Large intestine (tissue), 3 donors: Measurements from ENCODE around the gene ZNF222. TPM values are rescaled to one million over a fixed set of nuclear protein-coding genes. Genes with fewer than 3 reads are reported as not detected.

Experiments
- DNase-seq, 2 donors: peaks; one replicate each; pipeline versions ENCODE4 v3.0.0 to v3.0.0-alpha.2; 2013
- H3K27ac ChIP-seq: one replicate; pipeline ENCODE4 v1.5.1; 2013; ENCODE audit warnings: low read length
- H3K27me3 ChIP-seq: 2 replicates; pipeline ENCODE4 v1.6.1; 2013; ENCODE audit warnings: low read length; ENCODE audit not compliant: control insufficient read depth, insufficient read depth
- H3K36me3 ChIP-seq: 2 replicates; pipeline ENCODE4 v1.6.1; 2013; ENCODE audit warnings: low read length; ENCODE audit not compliant: control insufficient read depth, insufficient read depth
- H3K4me1 ChIP-seq: one replicate; pipeline ENCODE4 v1.6.1; 2013; ENCODE audit warnings: low read length; ENCODE audit not compliant: control insufficient read depth, insufficient read depth
- H3K4me3 ChIP-seq: one replicate; pipeline ENCODE4 v1.5.1; 2013; ENCODE audit warnings: low read length
- H3K9me3 ChIP-seq: one replicate; pipeline ENCODE4 v1.6.1; 2013; ENCODE audit warnings: mild to moderate bottlenecking, low read depth, low read length, moderate library complexity; ENCODE audit not compliant: control insufficient read depth
- WGBS: methylation state at CpG from one replicate; pipeline ENCODE4 v1.1.5; 2013; ENCODE audit warnings: low lambda C conversion rate; ENCODE audit not compliant: insufficient coverage; 5-methylcytosine and 5-hydroxymethylcytosine counted together
- polyA plus RNA-seq: library from polyadenylated mRNA; unstranded; fragments of 120-200 nt; gene quantifications from one replicate; pipeline ENCODE4 v1.2.1, GENCODE V29; 2013

Gene ZNF222
- polyA plus RNA-seq, 1 donor: 6.7 TPM

DNA sequence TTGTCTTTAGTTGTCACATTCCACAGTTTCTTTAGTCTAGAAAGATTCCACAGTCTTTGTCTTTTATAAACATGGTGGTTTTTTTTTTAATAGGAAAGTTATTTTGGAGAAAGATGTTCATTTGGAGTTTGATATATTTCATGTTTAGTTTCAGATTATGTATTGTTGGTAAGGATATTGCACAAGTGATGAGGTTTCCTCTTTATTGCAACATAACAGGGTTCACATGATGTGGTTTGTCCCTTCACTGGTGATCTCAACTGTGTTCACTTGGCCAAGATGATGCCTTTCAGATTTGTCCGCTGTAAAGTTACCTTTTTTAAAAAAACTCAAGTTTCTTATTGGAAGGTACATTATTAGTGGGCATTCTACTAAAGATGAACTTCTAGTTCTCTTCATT lies 19.2 kb upstream of the ZNF222 start:
- H3K36me3 ChIP-seq: peaks cover 37% of the 10 kb centered on the region
- DNase-seq: no peak
- H3K4me1 ChIP-seq: peaks cover 3% of the 10 kb centered on the region
- H3K4me3 ChIP-seq: no peak overlapping the region
- no peak overlapping the region for H3K27ac ChIP-seq
- no peaks in the 10 kb centered on the region for H3K27me3 ChIP-seq
- peaks cover 10% of the 10 kb centered on the region for H3K9me3 ChIP-seq
- WGBS: no CpG with 5 or more reads among the region's 1 CpG

DNA sequence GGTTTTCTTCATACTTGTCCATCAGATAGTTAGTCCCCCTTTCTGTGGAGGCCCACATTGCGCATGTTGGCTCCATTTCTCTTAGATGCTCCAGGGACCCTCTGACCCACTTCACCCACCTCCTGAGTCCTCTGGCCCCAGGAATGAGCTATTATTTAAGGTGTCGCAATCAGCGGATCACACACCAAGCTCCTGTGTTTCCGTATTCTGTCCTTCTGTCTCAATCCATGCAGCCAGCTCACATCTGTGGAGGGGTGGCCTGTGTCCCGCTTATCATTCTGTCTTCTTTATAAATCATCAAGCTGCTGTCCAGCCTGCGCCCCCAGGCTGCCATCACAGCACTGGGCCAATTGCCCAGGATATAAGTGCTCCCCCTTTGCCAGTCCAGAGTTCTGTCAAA lies 17.7 kb upstream of the ZNF222 start:
- WGBS: no CpG with 5 or more reads among the region's 6 CpGs
- no peak overlapping the region for H3K4me3 ChIP-seq
- H3K4me1 ChIP-seq: peaks cover 3% of the 10 kb centered on the region
- H3K36me3 ChIP-seq: peaks cover 45% of the 10 kb centered on the region
- no peak overlapping the region for H3K27ac ChIP-seq
- peaks cover 12% of the 10 kb centered on the region for H3K9me3 ChIP-seq
- H3K27me3 ChIP-seq: no peaks in the 10 kb centered on the region
- no peak for DNase-seq

GRCh38 chr19:44010468-44010867 lies 14.7 kb upstream of the ZNF222 start:
- H3K36me3 ChIP-seq: peaks cover 45% of the 10 kb centered on the region
- no peaks in the 10 kb centered on the region for H3K27me3 ChIP-seq
- H3K4me3 ChIP-seq: no peak overlapping the region
- no peak for DNase-seq
- no peak overlapping the region for H3K27ac ChIP-seq
- WGBS: no CpG with 5 or more reads among the region's 5 CpGs
- peaks cover 12% of the 10 kb centered on the region for H3K9me3 ChIP-seq
- no peaks in the 10 kb centered on the region for H3K4me1 ChIP-seq

GRCh38 chr19:44019498-44019897 lies 5.7 kb upstream of the ZNF222 start:
- no peaks in the 10 kb centered on the region for H3K36me3 ChIP-seq
- no peak overlapping the region for H3K27ac ChIP-seq
- no peaks in the 10 kb centered on the region for H3K4me1 ChIP-seq
- H3K9me3 ChIP-seq: no peaks in the 10 kb centered on the region
- H3K4me3 ChIP-seq: no peak overlapping the region
- no peak for DNase-seq
- WGBS: 20% methylated on average over 1 of the region's 2 CpGs
- no peaks in the 10 kb centered on the region for H3K27me3 ChIP-seq

- Histone ChIP-seq H3K36me3 (no peaks in the 10 kb centered on the region), H3K4me1 (no peaks in the 10 kb centered on the region), H3K27ac (no peak overlapping the region), H3K27me3 (no peaks in the 10 kb centered on the region), H3K9me3 (no peaks in the 10 kb centered on the region), H3K4me3 (no peak overlapping the region)
- no peak for DNase-seq
Measured at GRCh38 chr19:44021221-44021620, 4.0 kb upstream of the ZNF222 start.

- Histone ChIP-seq H3K27me3 (no peaks in the 10 kb centered on the region), H3K36me3 (peaks cover 26% of the 10 kb centered on the region), H3K27ac (no peak overlapping the region), H3K4me3 (peak overlapping the region; percentile 86), H3K4me1 (no peaks in the 10 kb centered on the region), H3K9me3 (peaks cover 4% of the 10 kb centered on the region)
- DNase-seq: no peak
- 63% methylated on average over 1 of the region's 4 CpGs for WGBS
Measured at GRCh38 chr19:44024900-44025216, 321 bp upstream of the ZNF222 start.

DNA sequence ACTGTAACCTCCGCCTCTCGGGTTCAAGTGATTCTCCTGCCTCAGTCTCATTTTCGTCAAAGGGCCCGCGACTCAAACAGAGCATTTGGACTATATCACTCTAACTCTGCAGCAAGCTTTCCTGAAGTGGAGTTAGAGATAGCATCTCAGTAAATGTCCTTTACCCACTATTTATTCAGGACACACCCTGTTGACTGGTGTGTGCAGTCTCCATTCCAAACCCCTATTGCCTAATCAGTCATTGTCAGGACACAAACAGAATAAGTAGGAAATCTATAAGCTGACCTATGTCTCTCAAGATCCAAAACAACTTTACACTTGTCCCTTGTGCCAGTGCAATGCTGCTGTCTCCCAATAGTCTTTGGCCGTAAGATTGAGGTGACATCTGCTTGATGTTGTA lies 1.4 kb downstream of the ZNF222 start:
- no peaks in the 10 kb centered on the region for H3K27me3 ChIP-seq
- no CpG with 5 or more reads among the region's 6 CpGs for WGBS
- no peak for DNase-seq
- H3K9me3 ChIP-seq: peaks cover 9% of the 10 kb centered on the region
- H3K27ac ChIP-seq: no peak overlapping the region
- H3K4me1 ChIP-seq: no peaks in the 10 kb centered on the region
- H3K4me3 ChIP-seq: no peak overlapping the region
- H3K36me3 ChIP-seq: peaks cover 37% of the 10 kb centered on the region

GRCh38 chr19:44032001-44032610 lies 6.9 kb downstream of the ZNF222 start:
- Histone ChIP-seq H3K27me3 (no peaks in the 10 kb centered on the region), H3K36me3 (peaks cover 42% of the 10 kb centered on the region), H3K4me1 (no peaks in the 10 kb centered on the region), H3K9me3 (peaks cover 24% of the 10 kb centered on the region), H3K4me3 (no peak overlapping the region), H3K27ac (no peak overlapping the region)
- DNase-seq: no peak
- WGBS: no CpG with 5 or more reads among the region's 1 CpG

GRCh38 chr19:44042147-44042546 lies 17.0 kb downstream of the ZNF222 start:
- Histone ChIP-seq H3K27me3 (no peaks in the 10 kb centered on the region), H3K36me3 (no peaks in the 10 kb centered on the region), H3K27ac (no peak overlapping the region), H3K4me1 (no peaks in the 10 kb centered on the region), H3K4me3 (no peak overlapping the region), H3K9me3 (peaks cover 3% of the 10 kb centered on the region)
- DNase-seq: no peak
- WGBS: 90% methylated on average over 2 of the region's 2 CpGs

DNA sequence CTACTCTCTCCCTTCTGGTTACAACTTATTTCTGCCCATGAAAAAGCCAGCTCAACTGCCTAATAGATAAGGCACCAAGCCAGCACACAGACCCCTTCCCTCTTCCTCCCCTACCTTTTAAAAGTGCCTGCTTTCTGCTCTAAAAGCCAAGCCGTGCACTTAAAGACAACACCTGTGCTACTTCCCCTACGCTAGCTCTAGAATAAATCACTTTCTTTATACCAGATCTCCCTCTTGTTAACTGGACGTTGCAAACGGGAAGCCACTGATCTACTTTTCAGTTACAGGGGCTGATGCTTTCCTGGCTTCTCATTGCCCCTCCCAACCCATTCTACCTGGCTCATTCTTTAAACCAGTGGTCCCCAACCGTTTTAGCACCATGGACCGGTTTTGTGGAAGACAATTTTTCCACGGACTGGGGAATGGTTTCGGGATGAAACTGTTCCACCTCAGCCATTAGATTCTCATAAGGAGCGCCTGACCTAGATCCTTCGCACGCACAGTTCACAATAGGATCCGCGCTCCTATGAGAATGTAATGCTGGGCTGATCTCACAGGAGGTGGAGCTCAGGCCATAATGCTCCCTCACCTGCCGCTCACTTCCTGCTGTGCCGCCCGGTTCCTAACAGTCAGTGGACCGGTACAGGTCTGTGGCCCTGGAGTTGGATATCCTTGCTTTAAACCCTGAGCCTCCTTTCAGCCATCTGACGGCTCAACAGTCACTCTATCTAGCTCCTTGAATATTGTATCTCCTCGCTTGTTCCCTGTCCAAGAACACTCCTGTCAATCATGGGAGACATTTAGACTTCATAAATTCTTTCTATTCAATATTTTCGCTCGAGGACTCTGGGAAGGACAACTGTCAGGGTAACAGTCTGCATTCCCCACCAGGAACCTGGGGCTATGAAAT lies 25.8 kb downstream of the ZNF222 start:
- peaks cover 8% of the 10 kb centered on the region for H3K4me1 ChIP-seq
- no peaks in the 10 kb centered on the region for H3K9me3 ChIP-seq
- H3K36me3 ChIP-seq: peaks cover 10% of the 10 kb centered on the region
- H3K27me3 ChIP-seq: no peaks in the 10 kb centered on the region
- peak; percentile 68 to 84 for DNase-seq
- peak overlapping the region; percentile 86 for H3K27ac ChIP-seq
- 16% methylated on average over 4 of the region's 21 CpGs for WGBS
- H3K4me3 ChIP-seq: peak overlapping the region; percentile 61
